Uterus (tissue), 4 donors: ENCODE measurements around the gene CFAP141. TPM values are rescaled to one million over a fixed set of nuclear protein-coding genes. Genes with fewer than 3 reads are reported as not detected.

Experiments used
- DNase-seq, 2 donors: peaks; one replicate each; pipeline ENCODE4 v3.0.0-alpha.2; 2019 to 2020
- H3K27ac ChIP-seq, 2 donors: fragments of 200-600 bp; sonication (generic); 1 replicate in 1 of 2; 2 replicates in 1 of 2; pipeline ENCODE4 v1.5.1; 2016 to 2018
- H3K27me3 ChIP-seq, 2 donors: fragments of 200-600 bp; sonication (generic); one replicate each; pipeline ENCODE4 v1.5.1; 2018 to 2019; ENCODE audit warnings: control low read depth in 1 of 2
- H3K36me3 ChIP-seq, 2 donors: fragments of 200-600 bp; sonication (generic); one replicate each; pipeline ENCODE4 v1.5.1; 2019; ENCODE audit warnings: control low read depth in 1 of 2
- H3K4me1 ChIP-seq, 2 donors: fragments of 200-600 bp; sonication (generic); one replicate each; pipeline ENCODE4 v1.5.1; 2018 to 2019; ENCODE audit warnings: control low read depth in 1 of 2
- H3K4me3 ChIP-seq, 2 donors: fragments of 200-600 bp; sonication (generic); 1 replicate in 1 of 2; 2 replicates in 1 of 2; pipeline ENCODE4 v1.5.1; 2018 to 2019; ENCODE audit warnings: mild to moderate bottlenecking in 1 of 2
- H3K9me3 ChIP-seq, 2 donors: fragments of 200-600 bp; sonication (generic); one replicate each; pipeline ENCODE4 v1.5.1; 2019; ENCODE audit warnings: control low read depth in 1 of 2
- POLR2A ChIP-seq, 2 donors: fragments of 450-650 bp; IDR thresholded peaks; one replicate each; pipeline ENCODE4 v1.6.1; 2016; ENCODE audit warnings: antibody characterized with exemption in 2 of 2, mild to moderate bottlenecking in 1 of 2, moderate library complexity in 1 of 2
- intact Hi-C: fragments of 100-400 bp; cut with DNase I; formaldehyde crosslinking; loops from one replicate; pipeline ENCODE4 v1.15.1; 2023; ENCODE audit warnings: low total_unique reads
- total RNA-seq, 4 donors: library from RNA; depleted of rRNA in 3 of 4; stranded (reverse); fragments of >200 nt in 3 of 4; gene quantifications; one replicate each; pipeline versions ENCODE4 v1.1.0 to v1.2.4, GENCODE V29; 2014 to 2023
- TF ChIP-seq, protein P1 (sequence below), 4 experiments: fragments of 200-600 bp in 2 of 4; fragments of 450-650 bp in 2 of 4; sonication (generic) in 2 of 4; IDR thresholded peaks; one replicate each; pipeline ENCODE4 v1.5.1; 2016 to 2019; ENCODE audit warnings: antibody characterized with exemption in 4 of 4, mild to moderate bottlenecking in 2 of 4, moderate library complexity in 1 of 4
- donor health status: DM: yes; HTN: yes; CAD: no.

CFAP141 gene
- total RNA-seq, 4 donors from 2014 or later, result not detected

DNA sequence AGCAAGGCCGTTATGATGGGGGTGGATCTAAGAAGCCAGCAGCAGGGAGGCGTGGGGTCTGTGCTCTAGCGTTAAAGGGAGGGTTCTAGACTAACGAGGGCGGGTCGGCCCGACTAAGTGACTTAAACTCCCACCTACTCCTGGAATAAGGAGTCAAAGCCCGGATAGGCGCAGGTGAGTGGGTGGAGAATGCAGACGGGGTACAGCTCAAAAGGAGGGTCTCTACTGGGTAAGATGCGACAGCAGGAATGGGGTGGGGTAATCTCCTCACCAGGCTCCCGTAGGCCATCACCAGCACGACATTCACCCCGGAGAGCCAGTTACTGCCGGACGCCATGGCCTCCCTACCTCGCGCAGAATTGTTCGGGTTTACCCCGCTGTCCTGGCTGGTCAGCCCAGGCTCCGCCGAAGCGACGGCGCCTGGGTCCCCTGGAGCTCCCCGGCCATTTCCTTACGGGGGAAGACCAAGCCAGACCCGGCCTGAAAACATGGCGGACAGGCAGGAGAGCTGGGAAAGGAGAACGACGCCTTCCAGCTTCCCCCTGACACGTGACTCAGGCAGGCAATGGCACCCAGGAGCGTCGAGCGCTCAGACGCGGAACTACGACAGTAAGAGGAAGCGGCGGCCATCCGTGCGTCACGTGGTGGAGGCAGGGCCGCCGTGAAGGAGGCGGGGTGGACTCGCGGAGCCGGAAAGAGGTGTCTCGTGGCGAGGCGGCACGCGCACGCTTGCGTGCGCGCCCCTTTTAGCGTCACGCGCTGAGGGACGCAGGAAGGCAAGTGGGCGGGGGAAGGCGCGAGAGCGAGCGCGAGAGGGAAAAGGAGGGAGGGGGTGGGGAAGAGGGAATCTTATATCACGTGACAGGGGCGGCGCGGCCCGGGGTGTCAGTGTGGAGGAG is 14.2 kb upstream of the CFAP141 start, which contains the start of gene UBAP2L:
Gene UBAP2L (plus strand): TSS at position 885 of the 899 bp plus-strand sequence. CDS start 4,169 bp downstream, outside the sequence.
- peak within 1 kb of the TSS; percentile 84 to 94 for H3K4me3 ChIP-seq
- TF ChIP-seq, protein P1, sequence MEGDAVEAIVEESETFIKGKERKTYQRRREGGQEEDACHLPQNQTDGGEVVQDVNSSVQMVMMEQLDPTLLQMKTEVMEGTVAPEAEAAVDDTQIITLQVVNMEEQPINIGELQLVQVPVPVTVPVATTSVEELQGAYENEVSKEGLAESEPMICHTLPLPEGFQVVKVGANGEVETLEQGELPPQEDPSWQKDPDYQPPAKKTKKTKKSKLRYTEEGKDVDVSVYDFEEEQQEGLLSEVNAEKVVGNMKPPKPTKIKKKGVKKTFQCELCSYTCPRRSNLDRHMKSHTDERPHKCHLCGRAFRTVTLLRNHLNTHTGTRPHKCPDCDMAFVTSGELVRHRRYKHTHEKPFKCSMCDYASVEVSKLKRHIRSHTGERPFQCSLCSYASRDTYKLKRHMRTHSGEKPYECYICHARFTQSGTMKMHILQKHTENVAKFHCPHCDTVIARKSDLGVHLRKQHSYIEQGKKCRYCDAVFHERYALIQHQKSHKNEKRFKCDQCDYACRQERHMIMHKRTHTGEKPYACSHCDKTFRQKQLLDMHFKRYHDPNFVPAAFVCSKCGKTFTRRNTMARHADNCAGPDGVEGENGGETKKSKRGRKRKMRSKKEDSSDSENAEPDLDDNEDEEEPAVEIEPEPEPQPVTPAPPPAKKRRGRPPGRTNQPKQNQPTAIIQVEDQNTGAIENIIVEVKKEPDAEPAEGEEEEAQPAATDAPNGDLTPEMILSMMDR (IDR thresholded peaks at IDR 0.05), result peak in 2 of 4 experiments; percentile 15 to 18
- peak; percentile 85 to 89 for TF ChIP-seq POLR2A (IDR thresholded peaks at IDR 0.05)
- no peaks in the 10 kb centered on the region for H3K36me3 ChIP-seq
- intact Hi-C loops, result loop anchor here (1.0 kb wide), 1 partner anchor 37 kb away; no protein-coding TSS in a partner anchor
- peaks cover 8 to 19% of the 10 kb centered on the region in 2 donors for H3K4me1 ChIP-seq
- no peaks in the 10 kb centered on the region for H3K9me3 ChIP-seq
- DNase-seq, result peak; percentile 98 to 99
- H3K27ac ChIP-seq, result peak within 1 kb of the TSS; percentile 99
- H3K27me3 ChIP-seq, result no peaks in the 10 kb centered on the region

DNA sequence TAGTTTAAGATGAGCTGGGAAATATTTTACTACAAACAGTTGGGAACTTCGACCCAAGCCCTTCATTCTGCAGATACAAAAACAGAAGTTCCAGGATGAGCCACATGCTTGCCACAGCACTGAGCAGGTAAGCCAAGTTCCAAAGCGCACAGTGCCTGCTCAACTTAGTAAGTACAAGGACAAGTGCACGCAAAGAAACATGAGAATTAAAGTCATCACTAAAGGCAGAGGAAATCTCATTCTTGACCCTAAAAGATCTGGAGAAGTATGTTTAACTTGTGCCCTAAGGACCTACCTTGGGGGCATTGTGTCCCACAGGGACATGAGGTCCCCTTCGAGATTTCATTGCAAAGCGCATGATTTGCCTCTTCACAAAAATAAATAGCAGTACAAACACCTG is 13.4 kb upstream of the CFAP141 start:
- peaks cover 8 to 19% of the 10 kb centered on the region in 2 donors for H3K4me1 ChIP-seq
- H3K27me3 ChIP-seq, result no peaks in the 10 kb centered on the region
- H3K27ac ChIP-seq, result peak overlapping the region; percentile 99
- no peaks in the 10 kb centered on the region for H3K36me3 ChIP-seq
- DNase-seq, result no peak
- TF ChIP-seq POLR2A (IDR thresholded peaks at IDR 0.05), result no peak
- TF ChIP-seq, protein P1 (IDR thresholded peaks at IDR 0.05), result no peak
- H3K9me3 ChIP-seq, result no peaks in the 10 kb centered on the region
- peak overlapping the region; percentile 74 to 84 for H3K4me3 ChIP-seq
- intact Hi-C loops, result no loop called here

DNA sequence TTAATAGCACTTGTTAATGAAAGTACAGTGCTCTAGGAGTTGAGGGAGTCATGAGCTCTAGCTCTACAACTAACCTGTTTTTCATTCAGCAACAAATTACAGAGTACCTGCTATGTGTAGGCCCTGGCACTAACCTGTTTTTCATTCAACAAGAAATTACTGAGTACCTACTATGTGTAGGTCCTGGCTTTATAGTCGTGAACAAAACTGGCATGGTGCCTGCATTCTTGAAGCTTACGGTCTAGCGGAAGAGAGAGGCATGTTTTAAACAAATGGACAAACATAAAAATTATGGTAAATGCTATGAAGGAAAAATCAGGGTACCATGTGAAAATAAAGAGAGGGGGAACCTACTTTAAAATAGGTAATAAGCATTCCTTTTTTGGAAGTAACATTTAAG is 12.4 kb upstream of the CFAP141 start:
- no peaks in the 10 kb centered on the region for H3K27me3 ChIP-seq
- TF ChIP-seq, protein P1 (IDR thresholded peaks at IDR 0.05), result no peak
- TF ChIP-seq POLR2A (IDR thresholded peaks at IDR 0.05), result no peak
- peaks cover 8 to 19% of the 10 kb centered on the region in 2 donors for H3K4me1 ChIP-seq
- no peak overlapping the region for H3K4me3 ChIP-seq
- peak overlapping the region in 1 of 2 donors; percentile 99 for H3K27ac ChIP-seq
- intact Hi-C loops, result no loop called here
- no peak for DNase-seq
- no peaks in the 10 kb centered on the region for H3K9me3 ChIP-seq
- no peaks in the 10 kb centered on the region for H3K36me3 ChIP-seq

DNA sequence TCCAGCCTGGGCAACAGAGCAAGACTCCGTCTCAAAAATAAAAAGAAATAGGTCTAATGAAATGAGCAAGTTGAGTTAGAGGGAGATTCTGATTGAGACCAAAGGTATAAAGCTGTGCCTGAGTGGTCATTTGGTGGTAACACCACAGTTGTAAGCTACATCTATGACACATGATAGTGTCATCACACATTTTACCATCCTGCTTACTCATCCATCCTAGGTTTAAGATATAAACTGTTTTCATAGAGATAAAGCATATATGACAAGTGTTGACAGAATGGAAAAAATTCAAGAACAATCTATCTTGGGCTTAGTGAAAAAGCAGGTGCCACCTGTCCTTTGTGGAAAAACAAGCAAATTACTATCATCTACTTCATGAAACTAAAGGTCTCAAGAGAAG is 7.1 kb upstream of the CFAP141 start:
- intact Hi-C loops, result no loop called here
- no peaks in the 10 kb centered on the region for H3K36me3 ChIP-seq
- H3K27me3 ChIP-seq, result no peaks in the 10 kb centered on the region
- no peak for DNase-seq
- H3K27ac ChIP-seq, result no peak overlapping the region
- H3K4me3 ChIP-seq, result no peak overlapping the region
- no peaks in the 10 kb centered on the region for H3K9me3 ChIP-seq
- H3K4me1 ChIP-seq, result peaks cover 0 to 4% of the 10 kb centered on the region in 2 donors
- TF ChIP-seq, protein P1 (IDR thresholded peaks at IDR 0.05), result no peak
- TF ChIP-seq POLR2A (IDR thresholded peaks at IDR 0.05), result no peak

DNA sequence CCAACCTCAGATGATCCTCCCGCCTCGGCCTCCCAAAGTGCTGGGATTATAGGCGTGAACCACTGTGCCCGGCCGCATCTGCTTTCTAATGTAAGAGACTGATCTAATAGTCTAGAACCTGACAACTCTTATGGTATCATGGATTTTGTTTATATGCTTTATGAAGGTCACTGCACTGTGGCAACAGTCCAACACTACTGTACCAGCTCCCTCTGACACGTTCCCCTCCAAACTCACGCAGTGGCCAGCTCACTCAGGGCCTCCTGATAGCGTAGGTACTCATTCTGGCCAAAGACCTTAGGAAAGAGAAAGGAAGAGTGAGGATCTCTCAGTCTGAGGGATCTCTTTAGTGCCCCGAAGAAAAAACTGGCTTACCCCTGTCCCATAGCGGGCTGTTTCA is 6.0 kb upstream of the CFAP141 start:
- DNase-seq, result no peak

More for the DNA sequence above, 6.0 kb upstream of the CFAP141 start:
- TF ChIP-seq, protein P1 (IDR thresholded peaks at IDR 0.05), result no peak
- no peak for TF ChIP-seq POLR2A (IDR thresholded peaks at IDR 0.05)
- Histone ChIP-seq H3K27ac (no peak overlapping the region), H3K36me3 (no peaks in the 10 kb centered on the region), H3K4me1 (no peaks in the 10 kb centered on the region), H3K4me3 (no peak overlapping the region), H3K27me3 (no peaks in the 10 kb centered on the region), H3K9me3 (no peaks in the 10 kb centered on the region)
- intact Hi-C loops, result no loop called here
